ENCODE measurements around the gene METRN. TPM values are rescaled to one million over a fixed set of nuclear protein-coding genes. Genes with fewer than 3 reads are reported as not detected.

METRN gene
- total RNA-seq, 1 experiment from 2014 or later, result 69.5 TPM

- DNase-seq (ENCODE audit: unreplicated experiment), result no peak
- TF ChIP-seq CTCF (IDR thresholded peaks at IDR 0.05; ENCODE audit: unreplicated experiment), result no peak
- BruUV-seq (replicated peaks), result TSS peak; percentile 26
- H3K36me3 Mint-ChIP-seq (ENCODE audit: insufficient read depth, unreplicated experiment), result peaks cover 34% of the 10 kb centered on the region
- no peaks in the 10 kb centered on the region for H3K4me1 Mint-ChIP-seq (ENCODE audit: insufficient read depth, unreplicated experiment)
- CTCF ChIA-PET, result interaction anchor here (0.6 to 1.1 kb wide), 4 partner anchors 9 to 195 kb away, joined by 3 to 4 read pairs (median 4); no protein-coding TSS in a partner anchor
- POLR2A ChIA-PET, result interaction anchor here (1.0 to 9.6 kb wide), 10 partner anchors 8 to 58 kb away, joined by 3 to 124 read pairs (median 8); partner anchors contain the start of genes ANTKMT, CIAO3, METRN and MSLN
- H3K27ac Mint-ChIP-seq (ENCODE audit: low read depth, unreplicated experiment), result no peak overlapping the region
- H3K9me3 Mint-ChIP-seq (ENCODE audit: unreplicated experiment), result no peaks in the 10 kb centered on the region
- no peaks in the 10 kb centered on the region for H3K27me3 Mint-ChIP-seq (ENCODE audit: insufficient read depth, unreplicated experiment)
- intact Hi-C loops (cut with micrococcal nuclease), result loop anchor here (5.0 kb wide), 1 partner anchor 58 kb away; the partner anchor contains the start of genes CHTF18 and RPUSD1
- H3K4me3 Mint-ChIP-seq (ENCODE audit: unreplicated experiment), result peak overlapping the region; percentile 65
These were observed 14.2 kb downstream of the METRN start for GRCh38 chr16:728890-729744.

- Mint-ChIP-seq H3K9me3 (ENCODE audit: unreplicated experiment) (no peaks in the 10 kb centered on the region), H3K27ac (ENCODE audit: low read depth, unreplicated experiment) (no peak overlapping the region), H3K27me3 (ENCODE audit: insufficient read depth, unreplicated experiment) (no peaks in the 10 kb centered on the region), H3K4me3 (ENCODE audit: unreplicated experiment) (no peak overlapping the region), H3K36me3 (ENCODE audit: insufficient read depth, unreplicated experiment) (peaks cover 41% of the 10 kb centered on the region), H3K4me1 (ENCODE audit: insufficient read depth, unreplicated experiment) (no peaks in the 10 kb centered on the region)
- POLR2A ChIA-PET, result interaction anchor here (1.1 to 3.5 kb wide), 5 partner anchors 9 to 46 kb away, joined by 3 to 23 read pairs (median 4); partner anchors contain the start of genes ANTKMT, CIAO3, JMJD8 and METRN
- intact Hi-C loops (cut with micrococcal nuclease), result loop anchor here (5.0 kb wide), 1 partner anchor 57 kb away; the partner anchor contains the start of genes CHTF18 and RPUSD1
- CTCF ChIA-PET, result interaction anchor here (0.5 to 1.4 kb wide), 7 partner anchors 10 to 306 kb away, joined by 3 to 6 read pairs (median 4); no protein-coding TSS in a partner anchor
- DNase-seq (ENCODE audit: unreplicated experiment), result no peak
- TF ChIP-seq CTCF (IDR thresholded peaks at IDR 0.05; ENCODE audit: unreplicated experiment), result no peak
- TSS peak; percentile 15 for BruUV-seq (replicated peaks)
These were observed 15.1 kb downstream of the METRN start for GRCh38 chr16:729768-730665.

GRCh38 chr16:730666-731509 is 16.0 kb downstream of the METRN start:
- Mint-ChIP-seq H3K9me3 (ENCODE audit: unreplicated experiment) (no peaks in the 10 kb centered on the region), H3K4me1 (ENCODE audit: insufficient read depth, unreplicated experiment) (no peaks in the 10 kb centered on the region), H3K36me3 (ENCODE audit: insufficient read depth, unreplicated experiment) (peaks cover 42% of the 10 kb centered on the region), H3K4me3 (ENCODE audit: unreplicated experiment) (no peak overlapping the region), H3K27ac (ENCODE audit: low read depth, unreplicated experiment) (no peak overlapping the region), H3K27me3 (ENCODE audit: insufficient read depth, unreplicated experiment) (no peaks in the 10 kb centered on the region)
- no peak for DNase-seq (ENCODE audit: unreplicated experiment)
- ChIA-PET POLR2A (interaction anchor here (1.1 to 3.5 kb wide), 5 partner anchors 10 to 47 kb away, joined by 3 to 23 read pairs (median 4); partner anchors contain the start of genes ANTKMT, CIAO3, JMJD8 and METRN), CTCF (interaction anchor here (0.5 to 1.7 kb wide), 4 partner anchors 9 to 52 kb away, joined by 3 to 6 read pairs (median 5); partner anchors contain the start of gene CIAO3)
- BruUV-seq (replicated peaks), result no TSS peak
- intact Hi-C loops (cut with micrococcal nuclease), result no loop called here
- TF ChIP-seq CTCF (IDR thresholded peaks at IDR 0.05; ENCODE audit: unreplicated experiment), result no peak
